Effector CD8-positive, alpha-beta T cell (primary cell): Measurements from ENCODE around the gene MFNG.

Experiments used
- DNase-seq: peaks from one replicate; lab custom pipeline; 2025; lab: John Stamatoyannopoulos, UW

The MFNG gene

DNA sequence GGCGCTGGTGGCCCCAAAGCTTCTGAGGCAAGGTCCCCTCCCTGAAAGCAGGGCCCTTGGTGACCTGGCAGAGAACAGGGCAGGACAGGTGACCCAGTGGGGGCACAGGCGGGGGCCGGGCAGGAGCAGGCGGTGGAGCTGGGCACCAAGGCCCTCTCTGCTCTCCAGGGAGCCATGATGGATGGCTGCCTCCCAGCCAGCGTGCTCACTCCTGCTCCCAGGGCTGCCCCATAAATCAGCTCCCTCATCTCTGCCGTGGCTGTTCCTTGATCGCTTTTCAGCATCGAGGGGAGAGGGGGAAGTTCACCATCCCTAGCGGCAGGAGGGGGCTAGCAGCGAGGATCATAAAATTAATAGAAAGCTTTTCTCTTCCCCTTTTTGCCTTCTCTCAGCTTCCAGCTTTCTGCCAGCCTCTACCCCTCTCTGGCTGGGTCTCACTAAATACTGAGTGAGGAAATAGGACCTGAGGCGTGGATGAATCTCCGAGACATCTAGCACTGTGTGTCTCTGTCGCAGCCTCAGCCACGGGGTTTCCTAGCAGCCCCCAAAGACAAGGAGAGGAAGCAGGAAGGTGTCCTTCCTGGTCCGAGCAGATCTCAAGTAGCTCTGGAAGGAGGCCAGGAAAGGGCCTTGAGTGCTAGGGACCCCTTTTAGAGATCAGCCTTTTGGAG is 36.7 kb downstream of the MFNG start:
- DNase-seq = no peak

DNA sequence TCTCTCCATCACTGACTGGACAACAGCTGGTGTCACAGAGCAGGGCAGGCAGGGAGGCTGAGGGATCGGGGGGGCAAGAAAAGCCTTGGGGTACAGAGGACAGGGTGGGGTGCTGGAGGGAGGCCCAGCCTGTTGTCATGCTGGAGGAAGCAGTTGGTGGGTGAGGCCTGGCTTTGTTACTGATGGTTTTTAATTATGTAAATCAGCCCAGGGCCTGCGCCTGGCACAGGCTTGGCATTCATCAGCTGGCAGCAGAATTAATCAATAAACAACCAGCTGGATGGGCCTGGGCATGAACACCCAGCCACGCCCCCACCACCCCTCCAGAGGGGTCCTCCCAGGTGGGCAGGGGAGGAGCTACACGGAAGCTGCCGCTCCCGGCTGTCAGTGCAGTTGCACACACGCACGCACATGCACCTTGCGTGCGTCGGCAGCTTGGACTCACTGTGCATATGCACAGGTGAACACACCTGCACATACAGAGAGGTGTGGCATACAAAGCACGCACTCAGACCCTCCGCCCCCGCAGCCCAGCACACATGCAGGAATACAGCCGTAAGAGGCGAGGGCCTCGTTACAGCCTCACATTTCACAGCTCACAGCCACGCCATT is 37.6 kb downstream of the MFNG start:
- no peak for DNase-seq

DNA sequence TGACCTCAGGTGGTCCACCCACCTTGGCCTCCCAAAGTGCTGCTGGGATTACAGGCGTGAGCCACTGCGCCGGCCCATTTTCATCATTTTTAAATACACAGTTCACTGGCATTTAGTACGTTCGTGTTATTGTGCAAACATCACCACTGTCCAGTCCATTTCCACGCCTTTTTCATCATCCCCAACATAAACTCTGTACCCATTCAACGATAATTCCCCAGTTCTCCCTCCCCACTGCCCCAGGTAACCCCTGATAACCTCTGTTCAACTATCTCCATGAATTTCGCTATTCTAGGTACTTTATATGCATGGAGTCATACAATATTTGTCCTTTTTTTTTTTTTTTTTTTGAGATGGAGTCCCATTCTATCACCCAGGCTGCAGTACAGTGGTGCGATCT is 40.7 kb downstream of the MFNG start:
- no peak for DNase-seq

DNA sequence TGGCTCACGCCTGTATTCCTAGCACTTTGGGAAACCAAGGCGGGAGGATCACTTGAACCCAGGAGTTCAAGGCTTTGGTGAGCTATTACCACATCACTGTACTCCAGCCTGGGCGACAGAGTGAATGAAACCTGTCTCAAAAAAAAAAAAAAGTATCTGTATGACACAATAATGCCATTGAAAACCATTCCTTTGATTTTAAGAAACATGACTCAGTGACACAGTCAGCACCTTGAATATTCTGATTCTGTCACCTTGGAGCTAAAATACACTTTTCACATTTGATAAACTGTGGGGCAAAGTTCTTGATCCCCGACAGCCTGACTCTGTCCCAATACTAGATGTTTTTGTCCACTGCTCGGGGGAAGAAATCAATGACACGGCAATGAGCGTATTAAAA is 42.2 kb downstream of the MFNG start:
- DNase-seq = no peak

DNA sequence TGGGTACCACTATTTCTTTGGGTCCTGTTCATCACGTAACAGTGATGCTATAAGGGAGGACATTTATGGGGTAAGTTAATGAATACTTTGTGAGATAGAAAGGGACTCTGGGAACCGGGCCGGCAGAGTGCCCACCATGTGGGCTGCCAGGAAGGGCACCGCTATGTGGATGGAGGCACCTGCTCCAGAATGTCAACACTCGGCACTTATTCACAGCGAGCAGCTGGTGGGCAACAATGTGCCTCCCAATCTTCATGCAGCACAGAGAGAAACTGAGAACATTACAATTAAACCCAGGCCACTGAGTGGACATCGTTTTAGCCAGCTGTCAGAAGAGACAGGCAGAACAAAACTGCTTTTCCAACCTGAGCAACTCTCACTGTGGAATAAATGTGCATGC is 43.1 kb downstream of the MFNG start:
- no peak for DNase-seq

DNA sequence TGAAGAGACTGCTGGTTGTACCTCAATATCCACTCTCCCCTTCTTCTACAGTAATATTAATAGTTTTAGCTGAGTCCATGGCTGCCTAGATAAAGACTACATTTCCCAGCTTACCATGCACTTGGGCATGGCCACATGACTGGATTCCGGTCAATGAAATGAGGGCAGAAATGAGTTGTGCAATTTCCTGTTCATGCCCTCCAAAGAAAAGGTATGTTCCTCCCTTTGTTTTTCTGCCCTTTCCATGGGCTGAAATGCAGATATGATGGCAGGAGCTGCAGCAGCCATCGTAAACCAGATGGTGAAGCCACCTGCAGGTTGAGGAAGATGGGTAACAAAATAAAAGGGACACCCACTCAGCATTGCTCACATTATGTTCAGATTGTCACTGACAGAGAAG is 43.6 kb downstream of the MFNG start:
- DNase-seq = no peak

DNA sequence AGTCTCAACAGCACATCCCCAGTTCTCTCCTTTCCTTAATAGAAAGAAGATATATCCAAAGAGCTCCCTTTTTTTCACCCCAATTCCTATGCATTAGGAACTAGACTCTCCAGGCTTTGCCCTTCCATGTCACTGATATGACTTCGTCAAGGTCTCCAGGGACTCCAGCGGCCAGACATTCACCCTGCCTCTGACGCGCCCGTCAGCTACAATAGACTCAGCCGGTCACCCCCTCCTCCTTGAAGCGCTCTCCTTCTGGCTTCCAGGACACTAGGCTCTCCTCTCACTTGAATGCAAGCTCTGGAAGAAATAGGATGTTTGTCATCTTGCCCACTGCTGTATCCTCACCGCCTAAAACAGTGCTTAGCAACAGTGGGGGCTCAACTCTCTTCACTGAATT is 44.0 kb downstream of the MFNG start:
- no peak for DNase-seq

DNA sequence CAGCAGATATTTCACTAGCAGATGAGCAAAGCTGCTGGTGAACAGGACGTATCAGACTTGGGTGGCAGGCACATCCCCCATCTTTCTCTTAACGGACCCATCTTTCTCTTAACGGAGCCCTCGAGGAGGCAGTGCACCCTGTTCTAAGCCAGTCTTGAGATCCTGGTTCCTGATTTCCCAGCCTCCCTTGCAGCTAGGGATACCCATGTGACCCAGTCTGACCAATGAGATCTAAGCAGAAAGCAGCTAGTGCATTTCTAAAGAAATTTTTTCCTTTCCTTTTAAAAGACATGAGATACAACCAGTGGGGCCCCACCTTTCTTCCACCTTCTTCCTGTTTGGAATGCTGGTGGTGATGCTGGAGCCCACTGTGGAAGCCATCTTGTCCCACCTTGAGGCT is 45.3 kb downstream of the MFNG start:
- DNase-seq = no peak

DNA sequence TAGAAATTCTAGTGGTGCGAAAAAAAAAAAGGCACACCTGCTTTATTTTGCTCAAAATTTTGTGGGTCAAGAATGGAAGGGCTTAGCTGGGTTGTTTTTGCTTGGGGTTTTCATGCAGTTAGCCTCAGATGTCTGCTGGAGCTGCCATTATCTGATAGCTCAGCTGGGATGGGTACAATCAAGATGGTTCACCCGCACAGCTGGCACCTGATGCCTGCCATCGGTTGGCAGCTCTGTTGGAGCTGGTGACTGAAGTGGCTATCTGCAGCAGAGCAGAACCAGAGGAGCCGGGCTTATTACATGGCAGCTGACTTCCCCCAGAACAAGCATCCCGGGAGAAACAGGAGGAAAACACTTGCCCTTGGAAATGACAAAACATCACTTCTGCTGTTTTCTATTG is 46.8 kb downstream of the MFNG start:
- DNase-seq = no peak

DNA sequence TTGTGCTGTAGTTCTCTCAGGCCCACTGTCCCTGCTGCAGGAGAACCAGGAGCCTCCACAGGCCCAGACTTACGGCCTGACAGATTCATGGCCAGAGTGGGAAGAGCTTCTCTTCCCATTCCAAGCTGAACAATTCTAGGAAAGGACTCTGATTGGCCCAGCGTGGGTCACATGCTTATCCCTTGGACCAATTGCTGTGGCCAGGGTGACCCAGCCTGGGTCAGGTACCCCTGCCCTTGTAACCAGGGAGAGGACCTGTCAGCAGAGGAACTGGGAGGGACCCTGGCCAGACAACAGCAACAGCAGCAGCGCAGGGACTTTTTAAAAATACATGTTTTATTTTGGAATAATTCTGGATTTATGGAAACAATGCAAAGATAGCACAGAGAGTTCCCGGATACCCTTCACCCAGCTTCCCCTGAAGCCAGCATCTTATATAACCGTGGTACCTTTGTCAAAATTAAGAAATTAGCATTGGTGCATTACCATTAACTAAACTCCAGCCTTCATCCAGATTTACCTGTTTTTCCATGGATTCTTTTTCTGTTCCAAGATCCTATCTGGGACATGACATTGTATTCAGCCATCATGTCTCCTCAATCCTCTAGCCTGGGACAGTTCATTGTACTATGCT is 50.1 kb downstream of the MFNG start:
- no peak for DNase-seq

DNA sequence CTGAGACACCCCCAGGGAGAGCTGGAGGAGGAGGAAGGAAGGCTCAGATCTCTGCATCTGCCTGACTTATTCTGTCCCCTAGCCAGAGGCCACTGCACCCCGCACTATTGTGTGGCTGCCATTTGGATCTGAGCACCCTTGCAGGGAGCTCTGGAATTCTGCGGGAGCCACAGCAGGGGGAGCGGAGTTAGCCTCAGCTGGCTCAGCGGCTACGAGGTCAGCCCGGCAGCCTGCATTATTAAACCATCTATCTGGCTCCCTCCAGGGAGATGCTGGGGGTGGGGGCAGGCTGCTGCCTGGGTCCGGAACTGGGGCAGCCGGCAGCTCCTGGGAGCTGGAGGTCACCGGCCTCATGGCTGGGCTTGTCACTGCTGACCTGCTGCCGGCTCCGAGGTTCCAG is 52.4 kb downstream of the MFNG start:
- no peak for DNase-seq

DNA sequence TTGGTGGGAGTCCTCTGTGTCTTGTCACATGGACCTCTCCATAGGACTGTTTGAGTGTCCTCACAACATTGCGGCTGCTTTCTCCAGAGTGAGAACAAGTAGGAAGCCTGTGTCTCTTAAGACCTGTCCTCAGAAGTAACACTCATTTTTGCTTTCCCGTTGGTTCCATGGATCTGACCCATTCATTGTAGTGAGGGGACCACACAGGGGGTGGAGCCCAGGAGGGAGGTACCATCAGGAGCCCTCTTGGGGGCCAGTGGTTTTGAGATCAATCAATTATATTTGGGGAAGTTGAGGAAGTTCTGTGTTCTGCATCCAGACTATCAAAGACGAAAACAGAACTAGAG is 53.5 kb downstream of the MFNG start:
- DNase-seq = no peak

DNA sequence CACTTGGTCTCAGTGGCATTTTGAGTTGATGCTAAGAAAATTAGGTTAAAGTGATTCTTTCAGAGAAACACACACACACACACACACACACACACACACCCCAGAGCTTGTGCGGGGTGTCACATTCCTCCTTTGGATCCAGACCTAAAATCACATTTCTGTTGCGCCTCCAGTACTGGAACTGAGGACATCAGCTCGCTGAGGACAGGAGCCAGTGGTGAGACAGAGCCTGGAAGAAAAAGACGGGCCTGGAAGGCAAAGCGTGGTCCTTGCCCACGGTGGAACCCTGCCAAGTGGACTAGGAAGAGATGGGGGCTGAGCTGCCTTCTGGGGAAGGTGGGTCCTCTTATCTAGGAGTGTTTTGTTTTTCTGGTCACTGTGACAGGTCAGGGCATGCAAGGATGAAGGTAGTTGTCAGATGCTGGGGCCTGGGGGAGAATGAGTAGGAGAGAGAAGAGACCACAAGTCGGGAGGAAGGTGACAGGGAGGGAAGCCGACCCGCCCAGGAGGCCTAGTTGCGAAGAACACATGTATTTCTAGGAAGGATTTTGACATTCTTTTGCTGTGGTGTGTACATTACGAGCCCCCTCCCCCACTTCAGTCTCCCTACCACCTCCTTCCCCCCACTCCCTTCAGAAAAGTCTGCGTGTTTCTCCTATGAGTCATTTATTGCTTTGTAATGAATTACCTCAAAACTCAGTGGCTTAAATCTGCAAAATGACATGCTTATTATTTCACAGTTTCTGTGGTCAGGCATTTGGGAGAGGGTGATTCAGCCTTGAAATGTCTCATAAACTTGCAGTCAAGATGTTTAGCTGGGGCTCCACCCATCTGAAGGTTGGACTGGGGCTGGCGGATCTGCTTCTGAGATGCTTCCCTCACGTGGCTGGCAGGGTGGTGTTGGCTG is 54.1 kb downstream of the MFNG start:
- DNase-seq = no peak

DNA sequence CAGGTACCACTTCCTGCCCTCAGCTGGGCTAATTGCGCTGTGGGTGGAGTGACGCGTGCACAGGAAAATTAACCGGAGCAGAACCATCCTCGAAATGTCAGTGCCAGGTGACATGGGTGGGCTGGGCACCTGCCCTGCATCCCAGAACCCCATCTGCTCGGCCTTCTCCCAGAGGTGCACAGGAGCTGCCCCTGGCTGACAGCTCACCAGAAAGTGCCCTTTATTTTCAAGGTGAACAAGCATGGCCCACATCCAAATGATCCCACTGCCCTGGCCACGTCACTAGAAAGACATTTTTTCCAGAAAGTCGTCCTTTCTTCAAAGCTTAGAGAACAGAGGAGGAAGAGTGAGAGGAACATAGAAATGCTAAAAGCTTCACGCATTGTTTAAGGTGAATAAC is 54.8 kb downstream of the MFNG start:
- DNase-seq = no peak

DNA sequence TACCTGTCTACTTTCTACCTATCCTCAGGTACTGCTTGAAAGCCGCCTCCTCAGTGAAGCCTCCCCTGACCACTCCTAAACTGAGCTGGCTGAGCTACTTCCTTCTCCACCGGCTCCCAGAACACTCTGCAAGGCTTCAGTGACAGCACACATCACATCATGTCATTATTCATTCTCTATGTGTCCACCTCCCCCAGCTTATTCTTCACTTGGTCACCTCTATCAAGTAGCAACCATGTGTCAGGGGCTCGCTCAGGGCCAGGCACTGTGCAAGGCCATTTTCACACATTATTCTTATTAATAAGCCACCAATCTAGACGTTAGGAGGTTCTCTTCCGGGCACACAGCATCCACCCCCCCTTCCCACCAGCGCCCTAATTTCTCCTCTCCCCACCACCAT is 55.2 kb downstream of the MFNG start:
- no peak for DNase-seq

DNA sequence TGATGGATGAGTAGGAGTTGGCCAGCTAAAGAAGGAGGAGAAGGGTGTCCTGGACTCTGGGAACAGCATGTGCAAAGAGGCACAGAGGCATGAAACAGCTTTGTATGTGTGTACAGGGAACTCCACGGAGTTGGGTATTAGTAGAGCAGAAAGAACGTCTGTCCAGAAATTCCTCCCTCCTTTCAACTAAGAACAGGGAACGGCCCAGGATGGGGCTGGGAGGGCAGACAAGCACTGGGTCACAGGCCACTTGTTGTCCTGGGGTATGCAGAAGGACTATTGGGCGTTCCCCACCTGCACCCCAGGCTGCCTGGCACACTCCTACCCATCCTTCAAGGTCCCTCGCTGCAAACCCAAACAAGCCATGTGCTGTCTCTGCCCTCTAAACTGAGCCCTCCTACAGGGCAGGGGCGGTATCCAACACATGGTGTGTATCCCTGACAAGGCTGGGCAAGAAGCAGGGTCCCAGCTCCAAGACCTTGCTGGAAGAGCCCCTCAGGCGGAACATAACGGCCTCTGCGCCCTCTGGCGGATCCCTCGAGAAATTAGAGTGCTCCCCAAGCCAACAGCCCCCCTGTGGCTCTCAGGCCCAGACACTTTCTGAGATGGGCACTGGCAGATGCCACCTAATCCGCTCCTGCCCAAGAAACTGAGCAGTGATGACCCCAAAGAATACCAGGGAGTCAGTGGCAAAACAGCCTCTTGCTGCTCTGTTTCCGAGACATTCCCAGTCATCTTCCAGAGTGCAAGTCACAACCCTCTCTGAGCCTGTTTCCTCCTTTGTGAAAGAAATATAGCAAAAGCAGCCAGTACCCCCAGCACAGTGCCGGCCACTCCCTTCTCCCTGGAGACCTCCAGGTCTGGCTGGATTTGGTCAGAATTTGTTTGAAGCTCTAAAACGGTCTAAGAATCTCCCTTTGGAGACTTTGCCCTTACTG is 57.3 kb downstream of the MFNG start:
- DNase-seq = peak; percentile 40

DNA sequence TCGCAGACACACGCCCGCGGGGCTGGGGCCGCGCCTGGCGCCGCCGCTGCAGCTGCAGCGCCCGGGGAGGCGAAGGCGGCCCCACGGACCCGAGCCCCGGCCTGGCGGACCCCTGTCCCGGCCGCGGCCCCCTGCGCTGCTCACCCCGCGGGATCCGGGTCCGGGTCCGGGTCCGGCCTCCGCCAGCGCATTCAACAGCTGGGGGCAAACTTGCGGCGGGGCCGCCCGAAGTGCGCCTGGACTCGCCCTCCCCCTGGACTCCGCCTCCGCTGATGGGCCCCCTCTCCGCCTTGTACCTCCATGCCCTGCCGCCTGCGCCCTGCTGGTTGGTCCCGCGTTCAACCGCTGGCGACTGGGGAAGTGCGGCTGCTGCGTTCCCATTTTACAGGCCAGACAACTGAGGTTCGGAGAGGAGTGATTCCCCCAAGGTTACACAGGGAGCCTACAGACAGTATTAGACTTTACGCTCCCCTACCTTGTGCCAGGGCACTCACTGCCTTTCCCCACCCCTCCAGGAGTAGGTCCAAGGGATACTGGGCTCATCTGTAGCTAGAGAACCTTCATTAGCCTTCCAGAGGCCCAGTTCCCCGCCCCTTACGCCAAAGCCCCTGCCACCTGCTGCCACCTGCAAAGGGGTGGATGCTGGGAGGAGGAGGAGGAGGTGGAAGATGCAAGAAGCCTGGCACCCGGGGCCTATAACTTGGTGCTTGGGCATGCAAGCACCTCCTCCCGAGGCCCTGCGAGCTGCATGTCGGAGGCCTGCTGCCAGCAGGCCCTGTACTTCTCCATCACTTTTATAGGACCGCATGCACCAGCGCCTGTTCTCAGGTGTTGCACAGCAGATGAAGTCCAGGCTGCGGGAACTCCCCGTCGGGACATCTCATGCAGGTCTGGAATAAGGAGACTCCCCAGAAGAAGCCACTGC is 58.2 kb downstream of the MFNG start:
- no peak for DNase-seq

DNA sequence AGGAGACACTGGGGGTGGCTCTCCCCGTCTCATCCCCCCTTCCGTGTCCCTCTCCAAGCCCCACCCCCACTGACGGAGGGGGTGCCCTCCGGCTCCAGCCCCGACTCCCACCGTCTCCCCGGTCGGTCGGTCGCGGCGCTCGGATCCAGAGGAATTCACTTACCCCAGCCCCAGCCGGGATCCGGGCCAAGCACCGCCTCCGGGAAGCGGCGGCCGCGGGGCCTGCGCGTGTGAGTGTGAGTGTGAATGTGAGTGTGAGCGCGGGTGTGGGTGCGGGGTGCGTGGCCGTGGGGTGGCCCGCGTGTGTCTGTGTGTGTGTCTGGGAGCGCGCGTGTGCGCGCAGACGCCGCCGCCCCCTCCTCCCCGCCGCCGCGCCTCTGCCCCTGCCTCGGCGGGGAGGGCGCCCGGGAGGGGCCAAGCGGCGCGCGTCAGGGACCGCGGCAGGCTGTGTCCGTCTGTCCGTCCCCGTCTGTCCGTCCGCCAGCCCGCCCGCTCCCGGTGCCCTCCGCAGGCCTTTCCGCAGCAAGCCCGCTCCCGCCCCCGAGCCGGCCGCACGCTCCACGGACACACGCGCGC is 59.0 kb downstream of the MFNG start, which contains the start of gene ELFN2:
Gene ELFN2, minus strand, starts transcription at position 345 of the 576 bp plus-strand sequence. CDS start 51,945 bp downstream, outside the sequence.
- DNase-seq = no peak

DNA sequence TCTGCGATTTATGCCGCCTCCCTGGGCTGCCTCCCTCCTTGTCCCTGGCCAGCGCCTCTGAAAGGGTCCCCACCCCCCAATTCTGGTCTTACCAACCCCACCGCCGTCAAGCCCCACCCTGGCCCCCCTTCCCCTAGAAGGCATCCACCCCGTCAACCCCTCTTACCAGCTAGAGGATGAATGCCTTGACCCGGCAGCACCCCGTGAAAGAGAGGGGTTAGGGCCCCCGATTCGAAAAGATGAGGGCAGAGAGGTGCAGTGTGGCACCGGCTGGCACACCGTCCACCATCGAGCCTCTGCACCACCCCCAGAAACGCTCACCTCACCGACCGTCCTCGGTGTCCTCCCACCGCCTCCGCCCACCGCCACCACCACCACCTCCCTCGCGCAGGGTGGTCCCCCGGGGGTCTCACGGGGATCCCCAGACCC is 59.5 kb downstream of the MFNG start:
- no peak for DNase-seq
